Panc1 (cell line): ENCODE data around the gene LCE7A. TPM values are rescaled to one million over a fixed set of nuclear protein-coding genes. Genes with fewer than 3 reads are reported as not detected.

ENCODE experiments used
- ATAC-seq: fragments of 200-7000 bp; cut with Tn5 transposase; 2 replicates; pipeline ENCODE4 v1.9.1; 2020; ENCODE audit warnings: mild to moderate bottlenecking, moderate library complexity
- BruUV-seq: library from RNA; stranded (reverse); fragments of 400-500 nt; replicated peaks from 2 replicates; lab custom pipeline; 2021; lab: Mats Ljungman, UMichigan
- CTCF ChIA-PET: fragments of 300-600 bp; sonication (Branson Sonifier 250); formaldehyde crosslinking; loops from one replicate; lab custom pipeline; 2022; ENCODE audit warnings: antibody characterized with exemption; lab: Charles Lee
- POLR2A ChIA-PET: fragments of 300-600 bp; sonication (Branson Sonifier 250); formaldehyde crosslinking; loops from one replicate; lab custom pipeline; 2022; ENCODE audit warnings: antibody characterized with exemption; lab: Charles Lee
- DNase-seq: peaks from one replicate; pipeline ENCODE4 v3.0.0-alpha.2; 2010; ENCODE audit warnings: low read depth, low spot score
- H3K27ac ChIP-seq: 2 replicates; pipeline ENCODE4 v1.5.1; 2011; ENCODE audit warnings: mild to moderate bottlenecking, low read length, inconsistent platforms
- H3K27me3 ChIP-seq: fragments of 200-500 bp; sonication (Bioruptor generic); 2 replicates; pipeline ENCODE4 v1.6.0; 2014; ENCODE audit warnings: low read length, inconsistent platforms; ENCODE audit not compliant: control insufficient read depth, insufficient read depth
- H3K36me3 ChIP-seq: fragments of 200-500 bp; sonication (Bioruptor generic); 2 replicates; pipeline ENCODE4 v1.5.1; 2014; ENCODE audit warnings: inconsistent platforms, mild to moderate bottlenecking, low read length, moderate library complexity; ENCODE audit not compliant: control insufficient read depth, insufficient read depth
- H3K4me1 ChIP-seq: 2 replicates; pipeline ENCODE4 v1.5.1; 2011; ENCODE audit warnings: inconsistent platforms, mild to moderate bottlenecking, low read length, moderate library complexity; ENCODE audit not compliant: control insufficient read depth, insufficient read depth
- H3K4me3 ChIP-seq, 2 experiments: 2 replicates each; pipeline ENCODE4 v1.5.1; 2011 to 2012; ENCODE audit warnings: low read depth in 2 of 2, low read length in 2 of 2, mild to moderate bottlenecking in 2 of 2, inconsistent platforms in 1 of 2, moderate library complexity in 1 of 2
- H3K9me3 ChIP-seq: fragments of 200-500 bp; sonication (Bioruptor generic); 2 replicates; pipeline ENCODE4 v1.5.1; 2014; ENCODE audit warnings: low read depth, mild to moderate bottlenecking, inconsistent platforms, low read length, moderate library complexity; ENCODE audit not compliant: control insufficient read depth, insufficient read depth
- POLR2AphosphoS5 ChIP-seq: IDR thresholded peaks from 2 replicates; pipeline ENCODE4 v1.6.1; 2012; ENCODE audit warnings: mild to moderate bottlenecking, low read depth, low read length, moderate library complexity
- SIN3A ChIP-seq: IDR thresholded peaks from 2 replicates; pipeline ENCODE4 v1.6.1; 2012; ENCODE audit warnings: low read depth, mild to moderate bottlenecking, low read length, moderate library complexity, borderline replicate concordance; ENCODE audit not compliant: insufficient read depth
- TCF7L2 ChIP-seq: IDR thresholded peaks from 2 replicates; pipeline ENCODE4 v1.6.1; 2011; ENCODE audit warnings: mild to moderate bottlenecking, low read depth, low read length, inconsistent platforms
- in situ Hi-C: cut with HindIII; loops from 2 replicates; pipeline ENCODE4 v1.10.0; 2016; ENCODE audit warnings: low sequenced_read_pairs, low pct_unique_long_range_greater_than_20kb
- intact Hi-C: fragments of 100-400 bp; cut with micrococcal nuclease; formaldehyde crosslinking; loops from one replicate; pipeline ENCODE4 v1.10.0; 2022; ENCODE audit not compliant: unreplicated experiment
- total RNA-seq: library from RNA; stranded (reverse); gene quantifications from one replicate; pipeline ENCODE4 v1.2.1, GENCODE V29; 2021; ENCODE audit not compliant: unreplicated experiment
- TF ChIP-seq, protein P1 (sequence below): fragments of 450-650 bp; IDR thresholded peaks from 2 replicates; pipeline ENCODE4 v1.5.1; 2017; ENCODE audit warnings: mild to moderate bottlenecking
- TF ChIP-seq, protein P2 (sequence below), 2 experiments: IDR thresholded peaks; 2 replicates each; pipeline ENCODE4 v1.6.1; 2011 to 2012; ENCODE audit warnings: low read depth in 2 of 2, control low read depth in 1 of 2, low read length in 1 of 2, mild to moderate bottlenecking in 1 of 2, moderate library complexity in 1 of 2; ENCODE audit not compliant: insufficient read depth in 1 of 2

The LCE7A gene
- total RNA-seq, 1 experiment from 2014 or later, result not detected

DNA sequence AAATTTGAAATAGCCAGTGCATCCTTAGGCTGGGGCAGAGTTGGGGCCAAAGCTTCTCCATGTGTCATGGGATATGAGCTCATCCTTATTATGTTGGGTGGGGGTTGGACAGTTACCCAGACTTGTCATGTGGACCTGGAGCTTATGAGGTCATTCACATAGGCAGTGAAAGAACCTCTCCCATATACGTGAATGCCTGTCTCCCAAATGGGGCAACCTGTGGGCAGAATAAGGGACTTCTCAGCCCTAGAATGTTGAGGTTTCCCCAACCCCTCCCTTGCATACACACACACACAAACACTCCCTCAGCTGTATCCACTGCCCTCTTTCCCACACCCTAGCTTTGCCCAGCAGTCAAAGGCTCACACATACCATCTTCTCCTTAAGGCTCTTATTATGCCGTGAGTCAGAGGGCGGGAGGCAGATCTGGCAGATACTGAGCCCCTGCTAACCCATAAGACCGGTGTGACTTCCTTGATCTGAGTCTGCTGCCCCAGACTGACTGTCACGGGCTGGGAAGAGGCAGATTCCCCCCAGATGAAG lies 46.3 kb downstream of the LCE7A start:
- no peak for ATAC-seq
- POLR2A ChIA-PET, result no interaction called here

DNA sequence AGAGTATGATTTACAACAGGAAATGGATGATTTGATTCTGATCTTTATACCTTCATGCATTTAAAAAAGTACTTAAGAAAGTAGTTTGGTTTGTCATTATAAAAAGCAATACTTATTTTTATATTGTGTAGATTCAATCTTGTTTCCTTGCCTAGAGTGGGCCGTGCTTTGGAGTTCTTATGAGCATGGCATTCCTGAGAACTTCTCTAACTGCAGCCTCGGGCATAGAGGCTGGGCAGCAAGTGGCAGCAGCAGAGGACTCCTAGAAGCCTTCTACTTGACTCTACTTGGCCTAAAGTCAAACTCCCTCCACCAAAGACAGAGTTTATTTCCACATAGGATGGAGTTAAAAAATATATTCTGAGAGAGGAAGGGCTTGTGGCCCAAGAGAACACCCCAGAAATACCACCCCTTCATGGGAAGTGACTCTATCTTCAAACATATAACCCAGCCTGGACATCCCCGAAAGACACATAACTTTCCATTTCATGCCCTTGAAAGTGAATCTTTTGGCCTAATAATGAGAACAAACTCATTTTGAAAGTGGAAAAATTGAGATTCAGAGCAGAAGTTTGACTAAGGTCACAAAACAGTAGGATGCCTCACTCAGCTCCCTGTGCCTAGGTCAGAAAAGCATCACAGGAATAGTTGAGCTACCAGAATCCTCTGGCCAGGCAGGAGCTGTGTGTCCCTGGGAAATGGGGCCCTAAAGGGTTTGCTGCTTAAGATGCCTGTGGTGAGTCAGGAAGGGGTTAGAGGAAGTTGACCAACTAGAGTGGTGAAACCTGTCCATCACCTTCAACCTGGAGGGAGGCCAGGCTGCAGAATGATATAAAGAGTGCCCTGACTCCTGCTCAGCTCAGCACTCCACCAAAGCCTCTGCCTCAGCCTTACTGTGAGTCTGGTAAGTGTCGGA lies 48.1 kb downstream of the LCE7A start, which contains the start of gene IVL:
Gene IVL (plus strand): TSS at position 861 of the 916 bp plus-strand sequence. CDS start 1,252 bp downstream, outside the sequence.
- H3K27me3 ChIP-seq, result peaks cover 4% of the 10 kb centered on the region
- in situ Hi-C loops (no loop called here), intact Hi-C loops (no loop called here)
- no peak within 1 kb of the TSS for H3K27ac ChIP-seq
- ChIA-PET POLR2A (no interaction called here), CTCF (no interaction called here)
- no peak within 1 kb of the TSS for H3K4me3 ChIP-seq
- TF ChIP-seq TCF7L2 (no peak), POLR2AphosphoS5 (no peak)
- TF ChIP-seq, protein P1, sequence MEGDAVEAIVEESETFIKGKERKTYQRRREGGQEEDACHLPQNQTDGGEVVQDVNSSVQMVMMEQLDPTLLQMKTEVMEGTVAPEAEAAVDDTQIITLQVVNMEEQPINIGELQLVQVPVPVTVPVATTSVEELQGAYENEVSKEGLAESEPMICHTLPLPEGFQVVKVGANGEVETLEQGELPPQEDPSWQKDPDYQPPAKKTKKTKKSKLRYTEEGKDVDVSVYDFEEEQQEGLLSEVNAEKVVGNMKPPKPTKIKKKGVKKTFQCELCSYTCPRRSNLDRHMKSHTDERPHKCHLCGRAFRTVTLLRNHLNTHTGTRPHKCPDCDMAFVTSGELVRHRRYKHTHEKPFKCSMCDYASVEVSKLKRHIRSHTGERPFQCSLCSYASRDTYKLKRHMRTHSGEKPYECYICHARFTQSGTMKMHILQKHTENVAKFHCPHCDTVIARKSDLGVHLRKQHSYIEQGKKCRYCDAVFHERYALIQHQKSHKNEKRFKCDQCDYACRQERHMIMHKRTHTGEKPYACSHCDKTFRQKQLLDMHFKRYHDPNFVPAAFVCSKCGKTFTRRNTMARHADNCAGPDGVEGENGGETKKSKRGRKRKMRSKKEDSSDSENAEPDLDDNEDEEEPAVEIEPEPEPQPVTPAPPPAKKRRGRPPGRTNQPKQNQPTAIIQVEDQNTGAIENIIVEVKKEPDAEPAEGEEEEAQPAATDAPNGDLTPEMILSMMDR, result no peak
- TF ChIP-seq, protein P2, sequence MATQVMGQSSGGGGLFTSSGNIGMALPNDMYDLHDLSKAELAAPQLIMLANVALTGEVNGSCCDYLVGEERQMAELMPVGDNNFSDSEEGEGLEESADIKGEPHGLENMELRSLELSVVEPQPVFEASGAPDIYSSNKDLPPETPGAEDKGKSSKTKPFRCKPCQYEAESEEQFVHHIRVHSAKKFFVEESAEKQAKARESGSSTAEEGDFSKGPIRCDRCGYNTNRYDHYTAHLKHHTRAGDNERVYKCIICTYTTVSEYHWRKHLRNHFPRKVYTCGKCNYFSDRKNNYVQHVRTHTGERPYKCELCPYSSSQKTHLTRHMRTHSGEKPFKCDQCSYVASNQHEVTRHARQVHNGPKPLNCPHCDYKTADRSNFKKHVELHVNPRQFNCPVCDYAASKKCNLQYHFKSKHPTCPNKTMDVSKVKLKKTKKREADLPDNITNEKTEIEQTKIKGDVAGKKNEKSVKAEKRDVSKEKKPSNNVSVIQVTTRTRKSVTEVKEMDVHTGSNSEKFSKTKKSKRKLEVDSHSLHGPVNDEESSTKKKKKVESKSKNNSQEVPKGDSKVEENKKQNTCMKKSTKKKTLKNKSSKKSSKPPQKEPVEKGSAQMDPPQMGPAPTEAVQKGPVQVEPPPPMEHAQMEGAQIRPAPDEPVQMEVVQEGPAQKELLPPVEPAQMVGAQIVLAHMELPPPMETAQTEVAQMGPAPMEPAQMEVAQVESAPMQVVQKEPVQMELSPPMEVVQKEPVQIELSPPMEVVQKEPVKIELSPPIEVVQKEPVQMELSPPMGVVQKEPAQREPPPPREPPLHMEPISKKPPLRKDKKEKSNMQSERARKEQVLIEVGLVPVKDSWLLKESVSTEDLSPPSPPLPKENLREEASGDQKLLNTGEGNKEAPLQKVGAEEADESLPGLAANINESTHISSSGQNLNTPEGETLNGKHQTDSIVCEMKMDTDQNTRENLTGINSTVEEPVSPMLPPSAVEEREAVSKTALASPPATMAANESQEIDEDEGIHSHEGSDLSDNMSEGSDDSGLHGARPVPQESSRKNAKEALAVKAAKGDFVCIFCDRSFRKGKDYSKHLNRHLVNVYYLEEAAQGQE (IDR thresholded peaks at IDR 0.05; ENCODE audit: insufficient read depth in 1 of 2, low read depth in 2 of 2, low read length in 1 of 2), result no peak
- BruUV-seq, result no TSS peak
- H3K4me1 ChIP-seq, result no peaks in the 10 kb centered on the region
- no peak for ATAC-seq
- no peak for DNase-seq
- H3K9me3 ChIP-seq, result no peaks in the 10 kb centered on the region
- H3K36me3 ChIP-seq, result no peaks in the 10 kb centered on the region

More for the DNA sequence above, 46.3 kb downstream of the LCE7A start:
- H3K27ac ChIP-seq, result no peak overlapping the region
- no peak for DNase-seq
- CTCF ChIA-PET, result interaction anchor here (0.6 kb wide), 1 partner anchor 19 kb away, joined by 5 read pairs; no protein-coding TSS in a partner anchor
- H3K27me3 ChIP-seq, result peaks cover 4% of the 10 kb centered on the region
- H3K9me3 ChIP-seq, result no peaks in the 10 kb centered on the region
- in situ Hi-C loops (no loop called here), intact Hi-C loops (no loop called here)
- TF ChIP-seq POLR2AphosphoS5, result no peak
- TF ChIP-seq, protein P2 (IDR thresholded peaks at IDR 0.05; ENCODE audit: insufficient read depth in 1 of 2, low read depth in 2 of 2, low read length in 1 of 2), result no peak
- no peak for TF ChIP-seq SIN3A
- no peak for TF ChIP-seq TCF7L2
- TF ChIP-seq, protein P1, result no peak
- no peaks in the 10 kb centered on the region for H3K4me1 ChIP-seq
- no TSS peak for BruUV-seq
- no peak overlapping the region for H3K4me3 ChIP-seq
- no peaks in the 10 kb centered on the region for H3K36me3 ChIP-seq
